Sigmoid colon (tissue), 7 donors: ENCODE data around the gene ADORA1. TPM values are rescaled to one million over a fixed set of nuclear protein-coding genes. Genes with fewer than 3 reads are reported as not detected.

Experiments
- DNase-seq: peaks from one replicate; pipeline ENCODE4 v3.0.0-alpha.2; 2019
- H3K27ac ChIP-seq, 4 donors: fragments of 200-600 bp; sonication (generic); one replicate each; pipeline ENCODE4 v1.5.1; 2016 to 2019; ENCODE audit warnings: mild to moderate bottlenecking in 1 of 4
- H3K27me3 ChIP-seq, 3 donors: fragments of 200-600 bp; sonication (generic); one replicate each; pipeline ENCODE4 v1.5.1; 2019; ENCODE audit warnings: mild to moderate bottlenecking in 1 of 3
- H3K36me3 ChIP-seq, 4 donors: fragments of 200-600 bp; sonication (generic); one replicate each; pipeline ENCODE4 v1.5.1; 2016 to 2019
- H3K4me1 ChIP-seq, 4 donors: fragments of 200-600 bp; sonication (generic); one replicate each; pipeline ENCODE4 v1.5.1; 2017 to 2019
- H3K4me3 ChIP-seq, 4 donors: fragments of 200-600 bp; sonication (generic); one replicate each; pipeline ENCODE4 v1.5.1; 2017 to 2019; ENCODE audit warnings: mild to moderate bottlenecking in 2 of 4, moderate library complexity in 1 of 4
- H3K9me3 ChIP-seq, 4 donors: fragments of 200-600 bp in 3 of 4; sonication (generic) in 3 of 4; one replicate each; pipeline versions ENCODE4 v1.5.1 to v1.6.1; 2013 to 2019
- EP300 ChIP-seq, 4 donors: sonication (generic); formaldehyde crosslinking; IDR thresholded peaks; one replicate each; pipeline ENCODE4 v1.6.1; 2017; ENCODE audit warnings: antibody characterized with exemption in 4 of 4
- POLR2A ChIP-seq, 2 donors: fragments of 450-650 bp; IDR thresholded peaks; one replicate each; pipeline ENCODE4 v1.6.1; 2016; ENCODE audit warnings: antibody characterized with exemption in 2 of 2, mild to moderate bottlenecking in 2 of 2, moderate library complexity in 2 of 2
- POLR2AphosphoS5 ChIP-seq, 4 donors: sonication (generic); formaldehyde crosslinking; IDR thresholded peaks; one replicate each; pipeline ENCODE4 v1.6.1; 2017; ENCODE audit warnings: antibody characterized with exemption in 4 of 4
- WGBS, 2 donors: extraction: QIAGEN DNeasy Blood & Tissue Kit; methylation state at CpG; one replicate each; pipeline ENCODE4 v1.1.7; 2013; 5-methylcytosine and 5-hydroxymethylcytosine counted together
- intact Hi-C: fragments of 100-400 bp; cut with DNase I; formaldehyde crosslinking; loops from one replicate; pipeline ENCODE4 v1.15.1; 2023
- polyA plus RNA-seq, 3 donors: library from polyadenylated mRNA; stranded (reverse); fragments of 200-250 nt; gene quantifications; one replicate each; pipeline ENCODE4 v1.2.3, GENCODE V29; 2013
- total RNA-seq, 4 donors: library from RNA; depleted of rRNA; stranded (reverse); fragments of >200 nt; gene quantifications; one replicate each; pipeline ENCODE4 v1.1.0, GENCODE V29; 2016
- TF ChIP-seq, protein P1 (sequence below), 4 experiments: fragments of 450-650 bp in 3 of 4; fragments of 200-600 bp in 1 of 4; IDR thresholded peaks; one replicate each; pipeline ENCODE4 v1.5.1; 2016 to 2019; ENCODE audit warnings: antibody characterized with exemption in 4 of 4, mild to moderate bottlenecking in 3 of 4, moderate library complexity in 2 of 4
- donor health status: healthy with polysubstance abuse.
- donor health status: Bipolar disorder and iron deficiency.
- donor health status: healthy.

Gene ADORA1
- total and polyA plus RNA-seq, 7 donors: 0.33 to 1.3 (median 1.0) TPM; not detected in 3

DNA sequence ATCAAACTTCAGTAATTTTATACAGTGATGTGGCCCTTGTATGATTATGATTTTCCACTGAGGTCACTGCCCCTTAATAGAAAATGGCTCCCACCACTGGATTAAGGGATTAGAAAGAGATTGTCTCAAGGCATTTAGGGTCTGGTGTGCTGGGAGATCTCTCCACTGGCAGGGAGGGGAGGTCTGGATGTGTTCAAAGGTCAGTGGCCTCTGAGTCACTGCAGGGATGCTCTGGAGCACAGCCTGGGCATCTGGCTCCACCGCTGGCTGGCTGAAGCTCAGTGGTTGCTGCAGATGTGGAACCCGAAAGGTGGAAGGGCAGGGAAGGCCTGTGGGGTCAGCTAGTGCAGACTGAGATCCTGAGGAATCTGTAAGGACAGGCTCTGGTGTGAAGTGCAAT, 77.2 kb downstream of the ADORA1 start:
- intact Hi-C loops: no loop called here
- H3K36me3 ChIP-seq: no peaks in the 10 kb centered on the region
- DNase-seq: peak; percentile 35
- H3K27ac ChIP-seq: no peak overlapping the region
- H3K4me1 ChIP-seq: no peaks in the 10 kb centered on the region
- H3K4me3 ChIP-seq: no peak overlapping the region
- TF ChIP-seq POLR2A (IDR thresholded peaks at IDR 0.05) (no peak), POLR2AphosphoS5 (IDR thresholded peaks at IDR 0.05) (no peak), EP300 (IDR thresholded peaks at IDR 0.05) (no peak)
- TF ChIP-seq, protein P1, sequence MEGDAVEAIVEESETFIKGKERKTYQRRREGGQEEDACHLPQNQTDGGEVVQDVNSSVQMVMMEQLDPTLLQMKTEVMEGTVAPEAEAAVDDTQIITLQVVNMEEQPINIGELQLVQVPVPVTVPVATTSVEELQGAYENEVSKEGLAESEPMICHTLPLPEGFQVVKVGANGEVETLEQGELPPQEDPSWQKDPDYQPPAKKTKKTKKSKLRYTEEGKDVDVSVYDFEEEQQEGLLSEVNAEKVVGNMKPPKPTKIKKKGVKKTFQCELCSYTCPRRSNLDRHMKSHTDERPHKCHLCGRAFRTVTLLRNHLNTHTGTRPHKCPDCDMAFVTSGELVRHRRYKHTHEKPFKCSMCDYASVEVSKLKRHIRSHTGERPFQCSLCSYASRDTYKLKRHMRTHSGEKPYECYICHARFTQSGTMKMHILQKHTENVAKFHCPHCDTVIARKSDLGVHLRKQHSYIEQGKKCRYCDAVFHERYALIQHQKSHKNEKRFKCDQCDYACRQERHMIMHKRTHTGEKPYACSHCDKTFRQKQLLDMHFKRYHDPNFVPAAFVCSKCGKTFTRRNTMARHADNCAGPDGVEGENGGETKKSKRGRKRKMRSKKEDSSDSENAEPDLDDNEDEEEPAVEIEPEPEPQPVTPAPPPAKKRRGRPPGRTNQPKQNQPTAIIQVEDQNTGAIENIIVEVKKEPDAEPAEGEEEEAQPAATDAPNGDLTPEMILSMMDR (IDR thresholded peaks at IDR 0.05): no peak
- WGBS, 2 donors: 75 to 80% methylated on average over 2 of the region's 2 CpGs
- H3K9me3 ChIP-seq: no peaks in the 10 kb centered on the region
- H3K27me3 ChIP-seq: no peaks in the 10 kb centered on the region

DNA sequence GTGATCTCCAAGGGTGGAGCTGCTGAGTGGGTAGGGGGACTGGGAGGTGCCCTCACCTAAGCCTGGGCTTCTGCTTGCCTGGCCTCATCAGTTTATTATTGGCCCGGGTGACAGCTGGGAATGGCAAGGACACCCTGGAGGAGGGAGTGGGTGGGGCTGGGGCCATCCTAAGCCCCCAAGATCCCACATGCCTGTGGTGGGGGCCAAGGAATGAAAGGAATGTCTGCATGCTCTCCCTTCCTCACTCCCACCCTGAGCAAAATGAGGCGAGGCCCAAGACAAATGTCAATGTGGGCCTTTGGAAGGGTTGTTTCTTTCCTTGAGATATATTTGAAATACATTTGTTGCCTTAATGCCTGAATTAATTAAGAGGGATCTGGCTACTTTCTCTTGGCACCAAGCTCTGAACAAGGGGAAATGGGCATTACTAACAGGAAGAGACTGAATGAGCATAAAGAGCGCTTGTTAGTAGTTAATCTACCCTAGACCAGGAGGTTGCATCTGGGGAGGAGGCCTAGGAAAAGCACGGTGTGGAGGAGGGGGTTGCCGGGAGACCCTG, 78.7 kb downstream of the ADORA1 start:
- H3K9me3 ChIP-seq: no peaks in the 10 kb centered on the region
- TF ChIP-seq POLR2A (IDR thresholded peaks at IDR 0.05): no peak
- no peak for TF ChIP-seq EP300 (IDR thresholded peaks at IDR 0.05)
- TF ChIP-seq POLR2AphosphoS5 (IDR thresholded peaks at IDR 0.05): no peak
- TF ChIP-seq, protein P1 (IDR thresholded peaks at IDR 0.05): no peak
- intact Hi-C loops: no loop called here
- no peaks in the 10 kb centered on the region for H3K36me3 ChIP-seq
- H3K4me1 ChIP-seq: no peaks in the 10 kb centered on the region
- peak; percentile 38 for DNase-seq
- H3K27ac ChIP-seq: no peak overlapping the region
- 82 to 92% methylated on average over 5 of the region's 5 CpGs for WGBS, 2 donors
- H3K4me3 ChIP-seq: no peak overlapping the region
- no peaks in the 10 kb centered on the region for H3K27me3 ChIP-seq

DNA sequence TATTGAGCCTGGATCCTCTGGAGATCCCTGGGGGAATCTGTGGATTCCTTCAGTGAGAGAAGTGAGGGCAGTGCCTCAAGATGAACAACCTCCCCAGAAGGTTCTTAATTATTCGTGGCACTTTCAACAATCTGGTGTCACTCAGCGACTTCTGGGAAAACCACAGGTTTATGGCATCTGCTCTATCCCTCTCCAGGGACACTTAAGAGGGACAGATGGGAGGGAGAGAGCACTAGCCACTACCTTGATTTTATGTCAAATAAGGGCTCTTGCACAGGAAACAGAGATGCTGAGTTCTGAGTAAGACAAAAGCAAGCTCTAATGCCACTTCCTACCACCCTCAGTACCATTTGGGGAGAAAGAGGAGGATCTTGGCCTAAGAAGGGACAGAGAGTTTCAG, 80.2 kb downstream of the ADORA1 start:
- no peak for DNase-seq
- no peak overlapping the region for H3K27ac ChIP-seq
- intact Hi-C loops: no loop called here
- TF ChIP-seq POLR2AphosphoS5 (IDR thresholded peaks at IDR 0.05): no peak
- TF ChIP-seq, protein P1 (IDR thresholded peaks at IDR 0.05): no peak
- TF ChIP-seq EP300 (IDR thresholded peaks at IDR 0.05): no peak
- TF ChIP-seq POLR2A (IDR thresholded peaks at IDR 0.05): no peak
- H3K4me1 ChIP-seq: no peaks in the 10 kb centered on the region
- 62 to 66% methylated on average over 2 of the region's 2 CpGs for WGBS, 2 donors
- H3K4me3 ChIP-seq: no peak overlapping the region
- H3K36me3 ChIP-seq: no peaks in the 10 kb centered on the region
- no peaks in the 10 kb centered on the region for H3K27me3 ChIP-seq
- H3K9me3 ChIP-seq: no peaks in the 10 kb centered on the region

DNA sequence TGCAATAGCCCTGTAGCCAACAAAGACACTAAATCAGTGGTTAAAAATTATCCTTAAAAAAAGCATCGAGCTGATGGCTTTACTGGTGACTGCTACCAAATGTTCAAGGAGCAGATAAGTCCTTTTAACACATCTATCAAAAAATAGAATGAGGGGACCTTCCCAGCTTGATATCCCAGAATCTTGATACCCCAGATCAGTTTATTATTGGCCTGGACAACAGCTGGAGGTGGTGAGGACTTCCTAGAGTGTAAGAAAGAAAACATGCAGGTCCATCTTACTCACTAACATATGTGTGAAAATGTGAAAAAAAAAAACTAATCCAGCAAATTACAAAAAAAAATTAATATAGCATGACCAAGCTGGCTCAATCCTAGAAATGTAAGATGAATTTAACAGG, 80.7 kb downstream of the ADORA1 start:
- 51 to 81% methylated on average over 1 of the region's 1 CpG for WGBS, 2 donors
- Histone ChIP-seq H3K36me3 (no peaks in the 10 kb centered on the region), H3K9me3 (no peaks in the 10 kb centered on the region), H3K27me3 (no peaks in the 10 kb centered on the region), H3K27ac (no peak overlapping the region), H3K4me3 (no peak overlapping the region), H3K4me1 (no peaks in the 10 kb centered on the region)
- TF ChIP-seq, protein P1 (IDR thresholded peaks at IDR 0.05): no peak
- no peak for TF ChIP-seq POLR2A (IDR thresholded peaks at IDR 0.05)
- no peak for TF ChIP-seq EP300 (IDR thresholded peaks at IDR 0.05)
- no peak for TF ChIP-seq POLR2AphosphoS5 (IDR thresholded peaks at IDR 0.05)
- no peak for DNase-seq
- intact Hi-C loops: no loop called here

DNA sequence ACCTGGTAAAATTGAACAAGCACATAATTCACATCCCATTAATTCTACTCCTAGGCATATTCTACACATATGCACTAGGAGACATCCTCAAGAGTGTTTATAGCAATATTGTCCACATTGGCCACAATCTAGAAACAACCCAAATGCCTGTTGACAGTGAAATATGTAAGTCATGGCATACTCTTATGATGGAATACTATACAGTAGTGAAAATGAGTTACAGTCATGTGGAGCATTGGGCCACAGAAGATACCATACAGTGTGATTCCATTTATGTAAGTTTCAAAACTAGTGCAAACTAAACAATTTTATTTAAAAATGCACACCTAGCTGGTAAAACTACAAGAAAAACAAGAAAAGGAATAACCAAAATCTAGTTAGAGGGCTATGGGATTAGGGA, 82.8 kb downstream of the ADORA1 start:
- no peak for DNase-seq
- no peak overlapping the region for H3K27ac ChIP-seq
- H3K4me1 ChIP-seq: no peaks in the 10 kb centered on the region
- H3K9me3 ChIP-seq: no peaks in the 10 kb centered on the region
- H3K4me3 ChIP-seq: no peak overlapping the region
- no peak for TF ChIP-seq EP300 (IDR thresholded peaks at IDR 0.05)
- no peak for TF ChIP-seq POLR2AphosphoS5 (IDR thresholded peaks at IDR 0.05)
- TF ChIP-seq POLR2A (IDR thresholded peaks at IDR 0.05): no peak
- TF ChIP-seq, protein P1 (IDR thresholded peaks at IDR 0.05): no peak
- intact Hi-C loops: no loop called here
- no peaks in the 10 kb centered on the region for H3K27me3 ChIP-seq
- no peaks in the 10 kb centered on the region for H3K36me3 ChIP-seq
